ENCODE results near the gene CTIF. TPM values are rescaled to one million over a fixed set of nuclear protein-coding genes. Genes with fewer than 3 reads are reported as not detected.

Gene CTIF
- total and polyA plus RNA-seq, 2 donors (not counting 1 experiment from before 2014, with no cell fraction given): 27.2 to 28.1 TPM

- Histone ChIP-seq H3K27me3 (ENCODE audit: control insufficient read depth, insufficient read depth, low read length) (no peaks in the 10 kb centered on the region), H3K9ac (ENCODE audit: insufficient read depth, low read length) (no peak overlapping the region), H3K4me3 (replicated peaks in 1 of 4; ENCODE audit: control extremely low read depth in 1 of 4, insufficient read depth in 1 of 4, low read depth in 3 of 4, low read length in 4 of 4) (no peak overlapping the region), H3K4me2 (ENCODE audit: extremely low read depth, insufficient read depth, low read length) (no peak overlapping the region), H3K27ac (ENCODE audit: insufficient read depth, low read length) (no peak overlapping the region), H4K20me1 (ENCODE audit: control insufficient read depth, extremely low read depth, insufficient read depth, low read length) (no peaks in the 10 kb centered on the region), H3K36me3 (ENCODE audit: control insufficient read depth, insufficient read depth, low read length) (peaks cover 3% of the 10 kb centered on the region), H3K79me2 (ENCODE audit: control insufficient read depth, insufficient read depth, low read length) (no peaks in the 10 kb centered on the region), H3K9me3 (ENCODE audit: control insufficient read depth, insufficient read depth, low read depth, low read length) (no peaks in the 10 kb centered on the region), H2AFZ (ENCODE audit: low read length) (no peak overlapping the region), H3K4me1 (ENCODE audit: control insufficient read depth, extremely low read depth, insufficient read depth, low read length) (peaks cover 4% of the 10 kb centered on the region)
- DNase-seq (ENCODE audit: low read depth in 2 of 2): no peak
- TF ChIP-seq, protein P1, sequence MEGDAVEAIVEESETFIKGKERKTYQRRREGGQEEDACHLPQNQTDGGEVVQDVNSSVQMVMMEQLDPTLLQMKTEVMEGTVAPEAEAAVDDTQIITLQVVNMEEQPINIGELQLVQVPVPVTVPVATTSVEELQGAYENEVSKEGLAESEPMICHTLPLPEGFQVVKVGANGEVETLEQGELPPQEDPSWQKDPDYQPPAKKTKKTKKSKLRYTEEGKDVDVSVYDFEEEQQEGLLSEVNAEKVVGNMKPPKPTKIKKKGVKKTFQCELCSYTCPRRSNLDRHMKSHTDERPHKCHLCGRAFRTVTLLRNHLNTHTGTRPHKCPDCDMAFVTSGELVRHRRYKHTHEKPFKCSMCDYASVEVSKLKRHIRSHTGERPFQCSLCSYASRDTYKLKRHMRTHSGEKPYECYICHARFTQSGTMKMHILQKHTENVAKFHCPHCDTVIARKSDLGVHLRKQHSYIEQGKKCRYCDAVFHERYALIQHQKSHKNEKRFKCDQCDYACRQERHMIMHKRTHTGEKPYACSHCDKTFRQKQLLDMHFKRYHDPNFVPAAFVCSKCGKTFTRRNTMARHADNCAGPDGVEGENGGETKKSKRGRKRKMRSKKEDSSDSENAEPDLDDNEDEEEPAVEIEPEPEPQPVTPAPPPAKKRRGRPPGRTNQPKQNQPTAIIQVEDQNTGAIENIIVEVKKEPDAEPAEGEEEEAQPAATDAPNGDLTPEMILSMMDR (conservative IDR thresholded peaks at IDR 0.05 in 1 of 2, IDR thresholded peaks at IDR 0.05 in 1 of 2; ENCODE audit: low read depth in 1 of 2, low read length in 2 of 2): no peak
- no peak for TF ChIP-seq EZH2 (IDR thresholded peaks at IDR 0.05; ENCODE audit: low read length, missing control alignments)
Observed at GRCh38 chr18:48698707-48699106, 159.9 kb downstream of the CTIF start.

DNA sequence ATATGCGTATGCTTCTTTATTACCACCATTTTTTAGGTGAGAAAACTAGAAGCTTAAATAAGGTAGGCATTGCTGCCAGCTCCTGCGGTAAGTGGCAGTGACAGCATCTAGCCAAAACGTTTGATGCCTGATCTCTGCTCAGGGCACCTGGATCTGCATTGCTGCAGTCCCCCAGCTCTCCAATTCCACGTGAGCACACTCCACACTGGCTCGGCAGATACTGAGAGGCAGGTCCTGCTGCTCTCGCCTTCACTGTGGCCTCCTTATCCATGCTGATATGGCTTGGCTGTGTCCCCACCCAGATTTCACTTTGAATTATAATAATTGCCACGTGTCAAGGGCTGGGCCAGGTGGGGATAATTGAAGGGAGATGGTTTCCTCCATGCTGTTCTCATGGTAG, 160.9 kb downstream of the CTIF start:
- Histone ChIP-seq H3K4me1 (ENCODE audit: control insufficient read depth, extremely low read depth, insufficient read depth, low read length) (no peaks in the 10 kb centered on the region), H3K27ac (ENCODE audit: insufficient read depth, low read length) (no peak overlapping the region), H4K20me1 (ENCODE audit: control insufficient read depth, extremely low read depth, insufficient read depth, low read length) (no peaks in the 10 kb centered on the region), H3K9me3 (ENCODE audit: control insufficient read depth, insufficient read depth, low read depth, low read length) (no peaks in the 10 kb centered on the region), H3K36me3 (ENCODE audit: control insufficient read depth, insufficient read depth, low read length) (peaks cover 3% of the 10 kb centered on the region), H3K4me3 (replicated peaks in 1 of 4; ENCODE audit: control extremely low read depth in 1 of 4, insufficient read depth in 1 of 4, low read depth in 3 of 4, low read length in 4 of 4) (no peak overlapping the region), H3K9ac (ENCODE audit: insufficient read depth, low read length) (no peak overlapping the region), H2AFZ (ENCODE audit: low read length) (no peak overlapping the region), H3K4me2 (ENCODE audit: extremely low read depth, insufficient read depth, low read length) (no peak overlapping the region), H3K79me2 (ENCODE audit: control insufficient read depth, insufficient read depth, low read length) (no peaks in the 10 kb centered on the region), H3K27me3 (ENCODE audit: control insufficient read depth, insufficient read depth, low read length) (no peaks in the 10 kb centered on the region)
- no peak for TF ChIP-seq EZH2 (IDR thresholded peaks at IDR 0.05; ENCODE audit: low read length, missing control alignments)
- DNase-seq (ENCODE audit: low read depth in 2 of 2): no peak

DNA sequence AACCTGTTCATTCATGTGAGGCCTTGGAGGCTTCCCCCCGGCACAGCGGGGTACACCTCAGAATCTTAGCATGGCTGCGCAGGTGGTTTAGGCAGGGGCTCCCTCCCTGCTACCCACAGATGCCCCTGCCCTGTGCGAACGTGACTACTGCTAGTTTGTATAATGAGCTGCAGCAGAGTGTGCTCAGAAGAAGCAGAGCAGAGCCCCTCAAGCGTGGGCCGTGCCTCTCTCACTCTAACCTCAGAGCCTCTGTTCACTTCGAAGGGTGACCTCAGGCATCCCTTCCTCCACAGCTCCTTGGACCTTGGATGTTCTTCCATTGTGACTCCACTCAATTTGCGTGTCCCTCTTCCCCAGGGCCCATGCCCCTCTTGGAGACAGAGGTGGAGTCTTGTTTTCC, 161.6 kb downstream of the CTIF start:
- H3K27ac ChIP-seq (ENCODE audit: insufficient read depth, low read length): no peak overlapping the region

More for the DNA sequence above, 161.6 kb downstream of the CTIF start:
- TF ChIP-seq, protein P1 (conservative IDR thresholded peaks at IDR 0.05 in 1 of 2, IDR thresholded peaks at IDR 0.05 in 1 of 2; ENCODE audit: low read depth in 1 of 2, low read length in 2 of 2): no peak
- no peak for TF ChIP-seq EZH2 (IDR thresholded peaks at IDR 0.05; ENCODE audit: low read length, missing control alignments)
- peaks cover 3% of the 10 kb centered on the region for H3K36me3 ChIP-seq (ENCODE audit: control insufficient read depth, insufficient read depth, low read length)
- H3K4me2 ChIP-seq (ENCODE audit: extremely low read depth, insufficient read depth, low read length): no peak overlapping the region
- H4K20me1 ChIP-seq (ENCODE audit: control insufficient read depth, extremely low read depth, insufficient read depth, low read length): no peaks in the 10 kb centered on the region
- H2AFZ ChIP-seq (ENCODE audit: low read length): no peak overlapping the region
- H3K9ac ChIP-seq (ENCODE audit: insufficient read depth, low read length): no peak overlapping the region
- no peaks in the 10 kb centered on the region for H3K4me1 ChIP-seq (ENCODE audit: control insufficient read depth, extremely low read depth, insufficient read depth, low read length)
- no peak overlapping the region for H3K4me3 ChIP-seq (replicated peaks in 1 of 4; ENCODE audit: control extremely low read depth in 1 of 4, insufficient read depth in 1 of 4, low read depth in 3 of 4, low read length in 4 of 4)
- no peaks in the 10 kb centered on the region for H3K27me3 ChIP-seq (ENCODE audit: control insufficient read depth, insufficient read depth, low read length)
- H3K79me2 ChIP-seq (ENCODE audit: control insufficient read depth, insufficient read depth, low read length): no peaks in the 10 kb centered on the region
- no peaks in the 10 kb centered on the region for H3K9me3 ChIP-seq (ENCODE audit: control insufficient read depth, insufficient read depth, low read depth, low read length)
- DNase-seq (ENCODE audit: low read depth in 2 of 2): no peak
